ENCODE data around the gene TUBB. TPM values are rescaled to one million over a fixed set of nuclear protein-coding genes. Genes with fewer than 3 reads are reported as not detected.
A peak's percentile ranks its signal among the peaks of the same experiment; 100 is the strongest.

TUBB gene
- total and polyA plus RNA-seq, 9 of the 15 experiments (the other 6 are each of a cell fraction or from before 2014, with no cell fraction given): 971 to 2,870 (median 1,478) TPM

DNA sequence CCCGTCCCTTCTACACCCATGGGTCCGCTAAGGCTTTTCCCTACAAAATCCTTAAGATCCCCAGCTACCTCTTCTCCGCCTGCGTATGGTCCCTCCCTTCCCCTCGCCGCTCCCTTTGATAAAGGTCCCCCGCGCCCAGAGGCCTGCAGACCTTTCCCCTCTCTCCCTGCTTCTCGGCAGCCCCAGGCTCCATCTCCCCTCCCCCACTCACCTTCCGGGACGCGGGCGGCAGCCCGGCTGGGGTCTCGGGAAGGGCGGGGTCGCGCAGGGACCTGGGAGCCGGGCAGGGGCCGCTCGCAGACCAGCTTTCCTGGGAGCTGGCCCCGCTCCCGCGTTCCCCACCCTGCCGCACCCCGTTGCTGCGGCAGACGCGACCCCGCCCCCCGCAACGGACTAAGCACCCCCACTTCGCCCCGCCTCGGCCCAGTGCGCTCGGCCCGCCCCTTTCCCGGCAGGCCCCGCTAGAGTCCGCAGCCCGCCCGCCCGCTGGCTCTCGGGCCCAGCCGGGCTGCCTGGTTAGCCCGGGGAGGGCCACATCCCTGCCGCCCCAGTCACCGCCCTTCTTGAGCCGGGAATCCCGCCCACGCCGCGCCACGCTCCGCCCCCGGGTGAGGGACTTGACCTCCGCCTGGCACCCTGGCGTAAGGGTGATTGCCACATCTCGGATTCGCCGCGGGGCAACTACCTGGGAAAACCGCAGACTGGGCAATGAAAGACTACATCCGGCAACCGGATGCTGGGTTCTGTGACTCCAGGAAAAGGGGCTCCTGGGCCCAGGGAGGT, 22.4 kb downstream of the TUBB start, which contains the start of gene FLOT1 (continued):
- peak; percentile 4 for TF ChIP-seq CHD1 (IDR thresholded peaks at IDR 0.05; ENCODE audit: low read length)
- TF ChIP-seq HMGN3 (IDR thresholded peaks at IDR 0.05; ENCODE audit: borderline replicate concordance, extremely low read depth, insufficient read length, low read depth, low read length): peak; percentile 99
- no peak for TF ChIP-seq MXI1 (IDR thresholded peaks at IDR 0.05; ENCODE audit: low read depth, low read length)
- TF ChIP-seq, protein P1, sequence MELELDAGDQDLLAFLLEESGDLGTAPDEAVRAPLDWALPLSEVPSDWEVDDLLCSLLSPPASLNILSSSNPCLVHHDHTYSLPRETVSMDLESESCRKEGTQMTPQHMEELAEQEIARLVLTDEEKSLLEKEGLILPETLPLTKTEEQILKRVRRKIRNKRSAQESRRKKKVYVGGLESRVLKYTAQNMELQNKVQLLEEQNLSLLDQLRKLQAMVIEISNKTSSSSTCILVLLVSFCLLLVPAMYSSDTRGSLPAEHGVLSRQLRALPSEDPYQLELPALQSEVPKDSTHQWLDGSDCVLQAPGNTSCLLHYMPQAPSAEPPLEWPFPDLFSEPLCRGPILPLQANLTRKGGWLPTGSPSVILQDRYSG (tag; conservative IDR thresholded peaks at IDR 0.05; ENCODE audit: low read depth): 0 out of 2 replicates have a peak, but pooled peaks have one; percentile 14
- TF ChIP-seq NRF1 (conservative IDR thresholded peaks at IDR 0.05 in 1 of 2, IDR thresholded peaks at IDR 0.05 in 1 of 2): peak; percentile 77 to 82; a peak in 3 of 4 replicates
- no peak for TF ChIP-seq NR1H2 (CRISPR knock-in tag; IDR thresholded peaks at IDR 0.05)
- TF ChIP-seq RCOR1 (IDR thresholded peaks at IDR 0.05; ENCODE audit: borderline replicate concordance in 1 of 2, low read depth in 2 of 2, low read length in 2 of 2): no peak
- peak; percentile 70 for TF ChIP-seq EP400 (IDR thresholded peaks at IDR 0.05)
- TF ChIP-seq, protein P2, sequence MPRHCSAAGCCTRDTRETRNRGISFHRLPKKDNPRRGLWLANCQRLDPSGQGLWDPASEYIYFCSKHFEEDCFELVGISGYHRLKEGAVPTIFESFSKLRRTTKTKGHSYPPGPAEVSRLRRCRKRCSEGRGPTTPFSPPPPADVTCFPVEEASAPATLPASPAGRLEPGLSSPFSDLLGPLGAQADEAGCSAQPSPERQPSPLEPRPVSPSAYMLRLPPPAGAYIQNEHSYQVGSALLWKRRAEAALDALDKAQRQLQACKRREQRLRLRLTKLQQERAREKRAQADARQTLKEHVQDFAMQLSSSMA (CRISPR knock-in tag; IDR thresholded peaks at IDR 0.05): peak; percentile 18; the same call in 1 of the 2 replicates
- peak; percentile 11 for TF ChIP-seq HDAC2 (IDR thresholded peaks at IDR 0.05)
- peak; percentile 67; the same call in 1 of the 2 replicates for TF ChIP-seq OTX1 (CRISPR knock-in tag; IDR thresholded peaks at IDR 0.05)
- TF ChIP-seq, protein P3, sequence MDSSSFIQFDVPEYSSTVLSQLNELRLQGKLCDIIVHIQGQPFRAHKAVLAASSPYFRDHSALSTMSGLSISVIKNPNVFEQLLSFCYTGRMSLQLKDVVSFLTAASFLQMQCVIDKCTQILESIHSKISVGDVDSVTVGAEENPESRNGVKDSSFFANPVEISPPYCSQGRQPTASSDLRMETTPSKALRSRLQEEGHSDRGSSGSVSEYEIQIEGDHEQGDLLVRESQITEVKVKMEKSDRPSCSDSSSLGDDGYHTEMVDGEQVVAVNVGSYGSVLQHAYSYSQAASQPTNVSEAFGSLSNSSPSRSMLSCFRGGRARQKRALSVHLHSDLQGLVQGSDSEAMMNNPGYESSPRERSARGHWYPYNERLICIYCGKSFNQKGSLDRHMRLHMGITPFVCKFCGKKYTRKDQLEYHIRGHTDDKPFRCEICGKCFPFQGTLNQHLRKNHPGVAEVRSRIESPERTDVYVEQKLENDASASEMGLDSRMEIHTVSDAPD (CRISPR knock-in tag; IDR thresholded peaks at IDR 0.05): no peak
- TF ChIP-seq, protein P4, sequence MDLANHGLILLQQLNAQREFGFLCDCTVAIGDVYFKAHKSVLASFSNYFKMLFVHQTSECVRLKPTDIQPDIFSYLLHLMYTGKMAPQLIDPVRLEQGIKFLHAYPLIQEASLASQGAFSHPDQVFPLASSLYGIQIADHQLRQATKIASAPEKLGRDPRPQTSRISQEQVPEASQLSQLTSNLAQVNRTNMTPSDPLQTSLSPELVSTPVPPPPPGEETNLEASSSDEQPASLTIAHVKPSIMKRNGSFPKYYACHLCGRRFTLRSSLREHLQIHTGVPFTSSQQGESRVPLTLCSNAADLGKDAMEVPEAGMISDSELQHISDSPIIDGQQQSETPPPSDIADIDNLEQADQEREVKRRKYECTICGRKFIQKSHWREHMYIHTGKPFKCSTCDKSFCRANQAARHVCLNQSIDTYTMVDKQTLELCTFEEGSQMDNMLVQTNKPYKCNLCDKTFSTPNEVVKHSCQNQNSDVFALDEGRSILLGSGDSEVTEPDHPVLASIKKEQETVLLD (IDR thresholded peaks at IDR 0.05): peak; percentile 69; the same call in 1 of the 2 replicates
- TF ChIP-seq ZNF174 (CRISPR knock-in tag; IDR thresholded peaks at IDR 0.05): no peak
- TF ChIP-seq PRMT5 (CRISPR knock-in tag; IDR thresholded peaks at IDR 0.05): 0 out of 2 replicates have a peak, but pooled peaks have one; percentile 56
- TF ChIP-seq, protein P5, sequence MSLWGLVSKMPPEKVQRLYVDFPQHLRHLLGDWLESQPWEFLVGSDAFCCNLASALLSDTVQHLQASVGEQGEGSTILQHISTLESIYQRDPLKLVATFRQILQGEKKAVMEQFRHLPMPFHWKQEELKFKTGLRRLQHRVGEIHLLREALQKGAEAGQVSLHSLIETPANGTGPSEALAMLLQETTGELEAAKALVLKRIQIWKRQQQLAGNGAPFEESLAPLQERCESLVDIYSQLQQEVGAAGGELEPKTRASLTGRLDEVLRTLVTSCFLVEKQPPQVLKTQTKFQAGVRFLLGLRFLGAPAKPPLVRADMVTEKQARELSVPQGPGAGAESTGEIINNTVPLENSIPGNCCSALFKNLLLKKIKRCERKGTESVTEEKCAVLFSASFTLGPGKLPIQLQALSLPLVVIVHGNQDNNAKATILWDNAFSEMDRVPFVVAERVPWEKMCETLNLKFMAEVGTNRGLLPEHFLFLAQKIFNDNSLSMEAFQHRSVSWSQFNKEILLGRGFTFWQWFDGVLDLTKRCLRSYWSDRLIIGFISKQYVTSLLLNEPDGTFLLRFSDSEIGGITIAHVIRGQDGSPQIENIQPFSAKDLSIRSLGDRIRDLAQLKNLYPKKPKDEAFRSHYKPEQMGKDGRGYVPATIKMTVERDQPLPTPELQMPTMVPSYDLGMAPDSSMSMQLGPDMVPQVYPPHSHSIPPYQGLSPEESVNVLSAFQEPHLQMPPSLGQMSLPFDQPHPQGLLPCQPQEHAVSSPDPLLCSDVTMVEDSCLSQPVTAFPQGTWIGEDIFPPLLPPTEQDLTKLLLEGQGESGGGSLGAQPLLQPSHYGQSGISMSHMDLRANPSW (CRISPR knock-in tag; IDR thresholded peaks at IDR 0.05): no peak
- no peak for TF ChIP-seq NR2C1 (IDR thresholded peaks at IDR 0.05)
- peak; percentile 60; the same call in 1 of the 2 replicates for TF ChIP-seq NR2C1 (tag; IDR thresholded peaks at IDR 0.05)
- TF ChIP-seq HNRNPUL1 (IDR thresholded peaks at IDR 0.05; ENCODE audit: low read length): no peak
- TF ChIP-seq KLF1 (tag; IDR thresholded peaks at IDR 0.05): no peak
- TF ChIP-seq ZC3H8 (IDR thresholded peaks at IDR 0.05): no peak
- no peak for TF ChIP-seq XRCC3 (IDR thresholded peaks at IDR 0.05)

All from K562 (cell line).